GM19397 (cell line): Measurements from ENCODE around the gene OIP5.
"Not testable (repeated sequence)": the region's sequence is repeated elsewhere in the genome, so short reads cannot be mapped to it uniquely, and the experiment has no call there.

Experiments
- ATAC-seq: cut with Tn5 transposase; IDR thresholded peaks from one replicate; pipeline ENCODE4 v1.9.1; 2021; ENCODE audit warnings: mild to moderate bottlenecking, moderate library complexity; ENCODE audit not compliant: unreplicated experiment

The OIP5 gene

DNA sequence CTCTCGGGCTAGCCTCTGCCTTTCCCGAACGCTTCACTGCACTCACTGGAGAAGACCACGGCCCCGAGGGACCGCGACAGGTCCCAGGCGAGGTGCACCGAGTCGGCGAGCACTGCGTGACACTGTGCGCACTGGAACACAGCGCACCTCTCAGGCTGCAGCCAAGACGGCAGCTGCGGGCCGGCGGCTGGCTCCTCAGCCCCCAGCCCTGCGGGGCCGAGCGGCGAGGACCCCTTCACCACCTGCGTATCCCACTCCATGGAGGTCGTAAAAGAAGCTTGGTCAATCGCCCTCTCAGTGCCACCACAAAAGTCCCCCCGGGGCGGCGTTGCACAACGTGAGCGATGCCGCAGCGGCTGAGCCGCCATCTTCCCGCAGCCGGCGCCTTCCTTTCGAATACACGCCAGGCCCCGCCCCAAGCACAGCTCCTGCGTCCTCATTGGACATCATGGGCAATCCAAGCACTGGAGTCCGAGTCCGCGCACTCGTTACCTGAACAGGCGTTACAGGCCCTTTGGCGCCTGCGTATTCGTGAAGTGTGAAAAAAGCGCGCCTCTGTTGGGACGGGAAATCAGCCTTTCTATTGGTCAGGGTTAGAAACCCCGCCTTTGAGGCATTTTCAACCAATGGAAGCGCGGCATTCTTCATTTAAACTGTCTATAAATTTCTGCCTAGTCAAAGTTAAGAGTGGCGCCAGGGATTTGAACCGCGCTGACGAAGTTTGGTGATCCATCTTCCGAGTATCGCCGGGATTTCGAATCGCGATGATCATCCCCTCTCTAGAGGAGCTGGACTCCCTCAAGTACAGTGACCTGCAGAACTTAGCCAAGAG lies at the start of gene OIP5, which contains the start of gene NUSAP1:
OIP5 (minus strand) TSS at position 398 of the 832 bp plus-strand sequence; CDS start at position 368, 30 bp downstream.
NUSAP1 (plus strand) TSS at position 688 of the 832 bp plus-strand sequence; CDS start at position 765, 77 bp downstream.
- peak; percentile 90 for ATAC-seq

- ATAC-seq = no peak
Observed at GRCh38 chr15:41377978-41378377, 45.6 kb upstream of the OIP5 start.

GRCh38 chr15:41367418-41367817 lies 35.0 kb upstream of the OIP5 start:
- no peak for ATAC-seq

DNA sequence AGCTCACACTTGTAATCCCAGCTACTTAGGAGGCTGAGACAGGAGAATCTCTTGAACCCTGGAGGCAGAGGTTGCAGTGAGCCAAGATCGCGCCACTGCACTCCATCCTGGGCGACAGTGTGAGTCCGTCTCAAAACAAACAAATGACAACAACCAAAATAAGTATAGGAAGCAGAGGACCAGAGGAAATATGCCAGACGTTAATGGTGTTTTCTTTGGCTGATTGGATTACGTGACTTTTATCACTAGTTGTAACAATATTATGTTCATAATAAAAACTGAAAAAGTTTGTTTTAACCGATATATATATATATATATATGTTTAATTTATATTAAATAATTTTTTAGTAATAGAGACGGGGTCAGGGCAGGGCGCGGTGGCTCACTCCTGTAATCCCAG lies 22.0 kb upstream of the OIP5 start:
- ATAC-seq = no peak

- no peak for ATAC-seq
Observed at GRCh38 chr15:41350057-41350717, 17.8 kb upstream of the OIP5 start.

GRCh38 chr15:41347236-41347635 lies 14.8 kb upstream of the OIP5 start:
- ATAC-seq = no peak

- ATAC-seq = no peak
Observed at GRCh38 chr15:41341519-41341918, 9.1 kb upstream of the OIP5 start.

DNA sequence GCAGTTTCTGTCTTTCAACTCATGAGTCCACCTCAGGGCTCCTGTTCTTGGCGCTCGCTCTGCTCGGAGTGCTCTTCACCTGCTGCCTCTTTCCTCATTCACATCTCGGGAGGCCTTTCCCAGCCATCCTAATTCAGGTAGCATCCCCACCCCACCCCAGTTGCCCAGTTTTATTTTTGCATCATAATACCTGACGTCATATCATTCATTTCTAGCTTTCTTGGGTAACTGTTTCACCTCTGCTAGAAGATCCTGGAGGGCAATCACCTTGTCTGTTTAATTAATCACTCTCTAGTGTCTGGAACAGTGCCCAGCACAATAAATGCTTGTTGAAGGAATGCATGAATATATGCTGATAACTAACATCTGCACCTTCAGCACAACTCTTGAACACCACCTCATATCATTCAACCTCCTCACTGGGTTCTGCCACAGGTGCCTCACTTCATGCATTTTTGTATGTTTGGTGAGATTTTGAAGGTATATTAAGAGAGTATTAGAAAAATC lies 7.9 kb upstream of the OIP5 start:
- no peak for ATAC-seq

DNA sequence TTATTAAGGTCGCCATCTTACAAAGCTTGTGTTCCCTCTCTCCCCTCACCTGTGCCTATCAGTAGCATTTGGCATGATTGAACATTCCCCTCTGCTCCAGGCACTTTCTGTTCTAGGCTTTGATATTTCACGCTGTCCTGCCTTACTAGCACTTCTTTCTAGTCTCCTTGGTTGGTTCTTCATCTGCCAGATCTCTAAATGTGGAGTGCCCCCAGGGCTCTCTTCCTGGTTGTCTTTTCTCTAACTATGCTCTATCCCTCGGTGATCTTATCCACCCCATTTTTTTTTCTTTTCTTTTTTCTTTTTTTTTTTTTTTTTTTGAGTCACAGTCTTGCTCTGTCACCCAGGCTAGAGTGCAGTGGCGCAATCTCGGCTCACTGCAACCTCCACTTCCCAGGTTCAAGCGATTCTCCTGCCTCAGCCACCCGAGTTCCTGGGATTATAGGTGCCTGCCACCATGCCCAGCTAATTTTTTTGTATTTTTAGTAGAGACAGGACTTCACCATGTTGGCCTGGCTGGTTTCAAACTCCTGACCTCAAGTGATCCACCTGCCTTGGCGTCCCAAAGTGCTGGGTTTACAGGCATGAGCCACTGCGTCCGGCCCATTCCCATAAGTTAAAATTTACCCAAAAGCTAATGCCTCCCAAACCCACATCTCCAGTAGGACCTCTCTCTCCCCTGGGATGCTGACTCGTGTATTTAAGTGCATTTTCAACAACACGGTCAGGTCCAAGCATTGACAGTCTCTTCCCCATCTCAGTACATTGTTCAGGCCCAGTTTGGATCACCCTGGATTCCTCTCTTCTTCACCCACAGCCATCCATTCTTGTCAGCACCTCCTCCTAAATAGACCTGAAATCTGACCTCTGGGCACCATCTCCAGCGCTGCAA lies 5.5 kb upstream of the OIP5 start:
- no peak for ATAC-seq

GRCh38 chr15:41337047-41337446 lies 4.7 kb upstream of the OIP5 start:
- ATAC-seq = no peak

- ATAC-seq = no peak
Observed at GRCh38 chr15:41336549-41336948, 4.2 kb upstream of the OIP5 start.

- no peak for ATAC-seq
Observed at GRCh38 chr15:41334293-41335120, 2.1 kb upstream of the OIP5 start.

GRCh38 chr15:41333026-41333562 lies 703 bp upstream of the OIP5 start:
- ATAC-seq = peak; percentile 7

GRCh38 chr15:41331833-41332193 lies 578 bp downstream of the OIP5 start:
- no peak for ATAC-seq

- ATAC-seq = no peak
Observed at GRCh38 chr15:41331281-41331680, 1.1 kb downstream of the OIP5 start.

GRCh38 chr15:41323611-41324010 lies 8.8 kb downstream of the OIP5 start:
- ATAC-seq = no peak

GRCh38 chr15:41320805-41321330 lies 11.5 kb downstream of the OIP5 start:
- ATAC-seq = not testable (repeated sequence)

- no peak for ATAC-seq
Observed at GRCh38 chr15:41309226-41309905, 23.0 kb downstream of the OIP5 start.

- no peak for ATAC-seq
Observed at GRCh38 chr15:41307679-41308078, 24.7 kb downstream of the OIP5 start.
